Colonic mucosa (tissue), 4 donors: ENCODE data around the gene KIAA0513. TPM values are rescaled to one million over a fixed set of nuclear protein-coding genes. Genes with fewer than 3 reads are reported as not detected.

ENCODE experiments used
- DNase-seq: peaks from one replicate; pipeline ENCODE4 v3.0.0-alpha.2; 2020
- H3K27ac ChIP-seq: fragments of 200-600 bp; one replicate; pipeline ENCODE4 v1.8.0; 2021
- H3K27me3 ChIP-seq: fragments of 200-600 bp; one replicate; pipeline ENCODE4 v1.8.0; 2021
- H3K36me3 ChIP-seq: fragments of 200-600 bp; one replicate; pipeline ENCODE4 v1.8.0; 2021
- H3K4me1 ChIP-seq: fragments of 200-600 bp; one replicate; pipeline ENCODE4 v1.8.0; 2021; ENCODE audit warnings: mild to moderate bottlenecking
- H3K4me3 ChIP-seq: fragments of 200-600 bp; one replicate; pipeline ENCODE4 v1.8.0; 2021
- H3K9ac ChIP-seq, 2 donors: one replicate each; pipeline ENCODE4 v1.7.0; 2013; ENCODE audit warnings: control low read depth in 2 of 2, low read depth in 2 of 2, low read length in 2 of 2
- H3K9me3 ChIP-seq: fragments of 200-600 bp; one replicate; pipeline ENCODE4 v1.8.0; 2021
- intact Hi-C: fragments of 100-400 bp; cut with DNase I; formaldehyde crosslinking; loops from one replicate; pipeline ENCODE4 v1.14.1; 2022
- total RNA-seq, 2 donors: library from RNA; stranded (reverse); fragmentation: NEBNext Ultra II Directional in 1 of 2; extraction: Animal tissue kit (Norgen Biotek cat#: 25700) in 1 of 2; gene quantifications; one replicate each; pipeline ENCODE4 v1.2.1, GENCODE V29; 2021
- TF ChIP-seq, protein P1 (sequence below): fragments of 200-600 bp; IDR thresholded peaks from one replicate; pipeline ENCODE4 v1.8.0; 2022; ENCODE audit warnings: antibody characterized with exemption, mild to moderate bottlenecking
- donor health status: healthy.
- donor health status: DM: no; HTN: no; CAD: no.
- donor health status: DM: no; HTN: no; CAD: no.

Gene KIAA0513
- total RNA-seq, 2 donors from 2014 or later: 17.7 to 22.8 TPM

DNA sequence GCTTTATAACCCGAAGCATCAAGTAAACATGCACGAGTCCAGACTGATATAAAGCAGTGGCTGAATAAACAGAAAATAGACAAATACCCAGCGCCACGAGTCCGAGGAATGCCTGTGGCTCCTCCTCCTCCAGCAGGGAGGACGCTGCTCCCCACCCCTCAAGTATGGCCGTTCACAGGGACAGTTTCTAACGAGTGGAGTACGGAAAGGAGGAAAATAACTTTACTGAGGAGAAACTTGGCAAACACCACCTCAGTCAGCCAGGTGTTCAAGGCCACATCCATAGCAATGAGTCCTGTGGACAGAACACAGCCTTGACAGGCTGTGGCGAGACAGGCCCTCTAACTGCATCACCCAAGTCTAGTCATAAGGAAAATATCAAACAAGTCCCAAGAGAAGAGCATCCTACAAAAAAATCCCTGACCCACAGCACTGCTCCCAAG lies 25.5 kb upstream of the KIAA0513 start:
- DNase-seq: no peak
- H3K9ac ChIP-seq: peak overlapping the region; percentile 4 to 51
- intact Hi-C loops: no loop called here
- H3K36me3 ChIP-seq: no peaks in the 10 kb centered on the region
- H3K27me3 ChIP-seq: no peaks in the 10 kb centered on the region
- no peak overlapping the region for H3K4me3 ChIP-seq
- H3K9me3 ChIP-seq: no peaks in the 10 kb centered on the region
- TF ChIP-seq, protein P1, sequence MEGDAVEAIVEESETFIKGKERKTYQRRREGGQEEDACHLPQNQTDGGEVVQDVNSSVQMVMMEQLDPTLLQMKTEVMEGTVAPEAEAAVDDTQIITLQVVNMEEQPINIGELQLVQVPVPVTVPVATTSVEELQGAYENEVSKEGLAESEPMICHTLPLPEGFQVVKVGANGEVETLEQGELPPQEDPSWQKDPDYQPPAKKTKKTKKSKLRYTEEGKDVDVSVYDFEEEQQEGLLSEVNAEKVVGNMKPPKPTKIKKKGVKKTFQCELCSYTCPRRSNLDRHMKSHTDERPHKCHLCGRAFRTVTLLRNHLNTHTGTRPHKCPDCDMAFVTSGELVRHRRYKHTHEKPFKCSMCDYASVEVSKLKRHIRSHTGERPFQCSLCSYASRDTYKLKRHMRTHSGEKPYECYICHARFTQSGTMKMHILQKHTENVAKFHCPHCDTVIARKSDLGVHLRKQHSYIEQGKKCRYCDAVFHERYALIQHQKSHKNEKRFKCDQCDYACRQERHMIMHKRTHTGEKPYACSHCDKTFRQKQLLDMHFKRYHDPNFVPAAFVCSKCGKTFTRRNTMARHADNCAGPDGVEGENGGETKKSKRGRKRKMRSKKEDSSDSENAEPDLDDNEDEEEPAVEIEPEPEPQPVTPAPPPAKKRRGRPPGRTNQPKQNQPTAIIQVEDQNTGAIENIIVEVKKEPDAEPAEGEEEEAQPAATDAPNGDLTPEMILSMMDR: no peak
- peaks cover 34% of the 10 kb centered on the region for H3K4me1 ChIP-seq
- peak overlapping the region; percentile 54 for H3K27ac ChIP-seq

DNA sequence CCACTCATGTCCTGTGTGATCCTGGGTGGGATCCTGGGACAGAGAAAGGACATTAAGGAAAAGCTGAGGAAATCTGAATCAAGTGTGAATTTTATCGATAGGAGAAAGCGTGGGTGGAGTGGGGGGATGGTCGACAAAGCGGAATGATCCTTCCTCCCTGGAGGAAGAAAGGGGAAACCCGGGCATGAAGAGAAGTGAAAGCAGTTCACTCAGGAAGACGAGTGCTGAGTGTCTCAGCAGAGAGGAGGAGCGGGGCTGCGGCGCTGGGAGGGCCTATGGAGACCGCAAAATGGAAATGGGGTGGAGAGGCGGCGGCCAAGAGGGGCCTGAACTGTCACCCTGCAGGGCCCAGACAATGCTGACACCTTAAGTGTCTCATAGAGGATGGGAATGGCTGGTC lies 25.0 kb upstream of the KIAA0513 start:
- H3K27me3 ChIP-seq: no peaks in the 10 kb centered on the region
- peak overlapping the region; percentile 54 for H3K27ac ChIP-seq
- no peak overlapping the region for H3K4me3 ChIP-seq
- H3K9me3 ChIP-seq: no peaks in the 10 kb centered on the region
- H3K4me1 ChIP-seq: peaks cover 34% of the 10 kb centered on the region
- TF ChIP-seq, protein P1: no peak
- DNase-seq: no peak
- peak overlapping the region; percentile 4 to 51 for H3K9ac ChIP-seq
- intact Hi-C loops: no loop called here
- H3K36me3 ChIP-seq: no peaks in the 10 kb centered on the region

DNA sequence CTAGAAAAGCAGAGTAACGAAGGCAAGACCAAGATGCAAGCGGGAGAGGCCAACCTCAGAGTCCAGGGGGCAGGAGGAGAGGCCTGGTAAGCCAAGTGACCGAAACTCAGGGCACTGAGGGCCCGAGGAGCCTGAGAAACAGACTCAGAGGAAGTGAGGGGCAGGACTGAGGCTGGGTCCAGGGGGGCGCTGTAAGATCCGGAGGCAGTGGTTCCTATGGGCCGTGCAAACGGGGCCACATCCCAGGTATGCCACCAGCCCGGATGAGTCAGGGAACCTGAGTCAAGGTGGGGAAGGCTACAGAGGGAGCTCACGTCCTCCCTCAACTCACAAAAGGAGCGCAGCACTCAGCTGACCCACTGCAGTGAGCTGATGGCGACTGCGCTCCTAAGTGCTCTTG lies 24.5 kb upstream of the KIAA0513 start:
- no peaks in the 10 kb centered on the region for H3K36me3 ChIP-seq
- H3K4me3 ChIP-seq: no peak overlapping the region
- H3K9me3 ChIP-seq: no peaks in the 10 kb centered on the region
- peak overlapping the region; percentile 54 for H3K27ac ChIP-seq
- H3K27me3 ChIP-seq: no peaks in the 10 kb centered on the region
- H3K4me1 ChIP-seq: peaks cover 34% of the 10 kb centered on the region
- DNase-seq: no peak
- peak overlapping the region in 1 of 2 donors; percentile 51 for H3K9ac ChIP-seq
- intact Hi-C loops: no loop called here
- TF ChIP-seq, protein P1: no peak

DNA sequence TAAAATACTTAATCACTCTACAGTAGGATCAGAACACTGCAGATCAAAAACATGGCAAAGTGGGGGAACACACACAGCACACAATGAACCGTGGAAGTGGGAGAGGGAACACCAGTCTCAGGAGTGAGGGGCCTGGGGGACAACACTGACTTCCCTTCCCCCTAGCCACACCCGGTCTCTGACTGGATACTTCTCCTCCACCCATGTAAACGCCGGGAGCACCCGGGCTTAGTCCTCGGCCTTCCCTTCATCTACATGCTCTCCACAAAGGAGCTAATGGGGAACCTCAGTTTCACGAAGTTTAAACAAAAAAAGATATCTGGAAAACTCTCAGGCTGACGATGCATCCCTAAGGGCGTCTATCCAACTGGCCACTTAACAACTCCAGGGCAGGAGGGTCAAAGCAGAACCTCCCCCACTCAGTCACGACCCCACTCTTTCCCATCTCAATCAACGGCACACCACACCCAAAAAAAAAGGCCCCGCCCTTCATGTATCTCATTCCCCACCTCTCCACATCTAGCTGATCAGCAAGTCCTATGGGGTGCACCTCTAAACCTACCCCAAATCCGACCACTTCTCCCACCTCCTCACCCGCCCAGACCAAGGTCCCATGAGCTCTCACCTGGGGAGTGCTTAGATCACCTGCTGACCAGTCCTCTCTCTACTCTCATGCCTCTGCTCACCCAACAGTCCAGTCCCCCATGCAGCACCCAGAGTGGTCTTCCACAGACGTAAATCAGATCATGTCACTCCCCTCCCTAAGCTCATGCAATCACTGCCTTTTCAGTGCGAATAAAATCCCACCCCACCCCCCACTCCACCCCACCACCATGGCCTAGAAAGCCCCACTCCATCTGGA lies 23.6 kb upstream of the KIAA0513 start:
- H3K4me1 ChIP-seq: peaks cover 34% of the 10 kb centered on the region
- TF ChIP-seq, protein P1: no peak
- DNase-seq: no peak
- intact Hi-C loops: no loop called here
- H3K9me3 ChIP-seq: no peaks in the 10 kb centered on the region
- no peaks in the 10 kb centered on the region for H3K36me3 ChIP-seq
- no peaks in the 10 kb centered on the region for H3K27me3 ChIP-seq
- H3K9ac ChIP-seq: peak overlapping the region in 1 of 2 donors; percentile 51
- peak overlapping the region; percentile 11 for H3K27ac ChIP-seq
- H3K4me3 ChIP-seq: no peak overlapping the region

DNA sequence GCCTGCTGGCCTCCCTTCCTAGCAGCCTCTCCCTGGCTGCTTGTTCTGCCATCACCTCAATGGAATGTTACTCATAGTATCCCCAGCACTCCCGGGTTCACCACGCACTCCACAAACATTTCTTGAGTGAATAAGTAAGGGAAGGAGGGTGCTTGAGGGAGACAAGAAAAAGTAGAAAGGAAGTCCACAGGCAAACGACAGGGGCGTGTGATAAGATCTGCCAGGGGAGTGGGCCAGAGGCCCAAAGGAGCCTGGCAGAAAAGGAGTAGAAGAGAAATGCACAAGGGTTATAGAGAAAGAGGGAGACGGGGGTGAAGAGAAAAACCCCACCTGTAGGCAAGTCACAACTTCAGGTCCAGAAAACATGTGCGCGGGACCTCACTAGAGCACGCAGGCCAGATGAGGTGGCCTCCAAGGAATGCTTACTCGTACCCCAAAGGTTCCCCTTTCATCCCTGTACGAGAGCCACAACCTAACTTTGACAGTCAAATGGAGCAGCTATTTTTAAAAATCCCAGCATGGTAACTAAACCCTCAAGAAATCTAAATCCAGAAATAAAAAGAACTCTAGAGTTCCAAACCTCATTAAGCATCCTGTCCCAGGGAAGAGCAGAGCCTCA lies 22.9 kb upstream of the KIAA0513 start:
- no peaks in the 10 kb centered on the region for H3K36me3 ChIP-seq

More for the DNA sequence above, 22.9 kb upstream of the KIAA0513 start:
- TF ChIP-seq, protein P1: no peak
- Histone ChIP-seq H3K4me1 (peaks cover 36% of the 10 kb centered on the region), H3K9ac (peak overlapping the region in 1 of 2 donors; percentile 28), H3K27me3 (no peaks in the 10 kb centered on the region), H3K4me3 (no peak overlapping the region), H3K27ac (peak overlapping the region; percentile 56), H3K9me3 (no peaks in the 10 kb centered on the region)
- intact Hi-C loops: no loop called here
- no peak for DNase-seq
